Measurements from ENCODE around the gene PHF2. TPM values are rescaled to one million over a fixed set of nuclear protein-coding genes. Genes with fewer than 3 reads are reported as not detected.
"Not testable (repeated sequence)": the region's sequence is repeated elsewhere in the genome, so short reads cannot be mapped to it uniquely, and the experiment has no call there.

Gene PHF2
- total RNA-seq, 1 experiment from 2014 or later: 11.6 TPM

DNA sequence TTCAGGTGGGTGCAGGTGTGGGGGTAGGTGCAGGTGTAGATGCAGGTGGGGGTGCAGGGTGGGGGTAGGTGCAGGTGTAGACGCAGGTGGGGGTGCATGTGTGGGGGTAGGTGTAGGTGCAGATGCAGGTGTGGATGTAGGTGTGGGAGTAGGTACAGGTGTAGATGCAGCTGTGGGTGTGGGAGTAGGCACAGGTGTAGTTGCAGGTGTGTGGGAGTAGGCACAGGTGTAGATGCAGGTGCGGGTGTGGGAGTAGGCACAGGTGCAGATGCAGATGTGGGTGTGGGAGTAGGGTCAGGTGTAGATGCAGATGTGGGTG, 94.6 kb downstream of the PHF2 start:
- Mint-ChIP-seq H3K4me1 (no peaks in the 10 kb centered on the region), H3K27me3 (ENCODE audit: low read depth) (no peaks in the 10 kb centered on the region), H3K9me3 (no peaks in the 10 kb centered on the region), H3K36me3 (no peaks in the 10 kb centered on the region), H3K4me3 (no peak overlapping the region), H3K27ac (no peak overlapping the region)
- ATAC-seq: no peak
- POLR2A ChIA-PET: no interaction called here
- no peak for DNase-seq (ENCODE audit: low spot score)
- TF ChIP-seq, protein P1, sequence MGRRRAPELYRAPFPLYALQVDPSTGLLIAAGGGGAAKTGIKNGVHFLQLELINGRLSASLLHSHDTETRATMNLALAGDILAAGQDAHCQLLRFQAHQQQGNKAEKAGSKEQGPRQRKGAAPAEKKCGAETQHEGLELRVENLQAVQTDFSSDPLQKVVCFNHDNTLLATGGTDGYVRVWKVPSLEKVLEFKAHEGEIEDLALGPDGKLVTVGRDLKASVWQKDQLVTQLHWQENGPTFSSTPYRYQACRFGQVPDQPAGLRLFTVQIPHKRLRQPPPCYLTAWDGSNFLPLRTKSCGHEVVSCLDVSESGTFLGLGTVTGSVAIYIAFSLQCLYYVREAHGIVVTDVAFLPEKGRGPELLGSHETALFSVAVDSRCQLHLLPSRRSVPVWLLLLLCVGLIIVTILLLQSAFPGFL (CRISPR knock-in tag; IDR thresholded peaks at IDR 0.05; ENCODE audit: borderline replicate concordance): no peak
- TF ChIP-seq, protein P2, sequence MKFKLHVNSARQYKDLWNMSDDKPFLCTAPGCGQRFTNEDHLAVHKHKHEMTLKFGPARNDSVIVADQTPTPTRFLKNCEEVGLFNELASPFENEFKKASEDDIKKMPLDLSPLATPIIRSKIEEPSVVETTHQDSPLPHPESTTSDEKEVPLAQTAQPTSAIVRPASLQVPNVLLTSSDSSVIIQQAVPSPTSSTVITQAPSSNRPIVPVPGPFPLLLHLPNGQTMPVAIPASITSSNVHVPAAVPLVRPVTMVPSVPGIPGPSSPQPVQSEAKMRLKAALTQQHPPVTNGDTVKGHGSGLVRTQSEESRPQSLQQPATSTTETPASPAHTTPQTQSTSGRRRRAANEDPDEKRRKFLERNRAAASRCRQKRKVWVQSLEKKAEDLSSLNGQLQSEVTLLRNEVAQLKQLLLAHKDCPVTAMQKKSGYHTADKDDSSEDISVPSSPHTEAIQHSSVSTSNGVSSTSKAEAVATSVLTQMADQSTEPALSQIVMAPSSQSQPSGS (CRISPR knock-in tag; IDR thresholded peaks at IDR 0.05; ENCODE audit: borderline replicate concordance, low read depth): no peak
- no peak for TF ChIP-seq IRF2 (CRISPR knock-in tag; IDR thresholded peaks at IDR 0.05; ENCODE audit: borderline replicate concordance, low read depth)
- TF ChIP-seq, protein P3, sequence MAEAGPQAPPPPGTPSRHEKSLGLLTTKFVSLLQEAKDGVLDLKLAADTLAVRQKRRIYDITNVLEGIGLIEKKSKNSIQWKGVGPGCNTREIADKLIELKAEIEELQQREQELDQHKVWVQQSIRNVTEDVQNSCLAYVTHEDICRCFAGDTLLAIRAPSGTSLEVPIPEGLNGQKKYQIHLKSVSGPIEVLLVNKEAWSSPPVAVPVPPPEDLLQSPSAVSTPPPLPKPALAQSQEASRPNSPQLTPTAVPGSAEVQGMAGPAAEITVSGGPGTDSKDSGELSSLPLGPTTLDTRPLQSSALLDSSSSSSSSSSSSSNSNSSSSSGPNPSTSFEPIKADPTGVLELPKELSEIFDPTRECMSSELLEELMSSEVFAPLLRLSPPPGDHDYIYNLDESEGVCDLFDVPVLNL (CRISPR knock-in tag; IDR thresholded peaks at IDR 0.05; ENCODE audit: borderline replicate concordance, low read depth): no peak
- TF ChIP-seq, protein P4, sequence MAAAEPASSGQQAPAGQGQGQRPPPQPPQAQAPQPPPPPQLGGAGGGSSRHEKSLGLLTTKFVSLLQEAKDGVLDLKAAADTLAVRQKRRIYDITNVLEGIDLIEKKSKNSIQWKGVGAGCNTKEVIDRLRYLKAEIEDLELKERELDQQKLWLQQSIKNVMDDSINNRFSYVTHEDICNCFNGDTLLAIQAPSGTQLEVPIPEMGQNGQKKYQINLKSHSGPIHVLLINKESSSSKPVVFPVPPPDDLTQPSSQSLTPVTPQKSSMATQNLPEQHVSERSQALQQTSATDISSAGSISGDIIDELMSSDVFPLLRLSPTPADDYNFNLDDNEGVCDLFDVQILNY (CRISPR knock-in tag; IDR thresholded peaks at IDR 0.05): no peak
- CTCF ChIA-PET: no interaction called here

DNA sequence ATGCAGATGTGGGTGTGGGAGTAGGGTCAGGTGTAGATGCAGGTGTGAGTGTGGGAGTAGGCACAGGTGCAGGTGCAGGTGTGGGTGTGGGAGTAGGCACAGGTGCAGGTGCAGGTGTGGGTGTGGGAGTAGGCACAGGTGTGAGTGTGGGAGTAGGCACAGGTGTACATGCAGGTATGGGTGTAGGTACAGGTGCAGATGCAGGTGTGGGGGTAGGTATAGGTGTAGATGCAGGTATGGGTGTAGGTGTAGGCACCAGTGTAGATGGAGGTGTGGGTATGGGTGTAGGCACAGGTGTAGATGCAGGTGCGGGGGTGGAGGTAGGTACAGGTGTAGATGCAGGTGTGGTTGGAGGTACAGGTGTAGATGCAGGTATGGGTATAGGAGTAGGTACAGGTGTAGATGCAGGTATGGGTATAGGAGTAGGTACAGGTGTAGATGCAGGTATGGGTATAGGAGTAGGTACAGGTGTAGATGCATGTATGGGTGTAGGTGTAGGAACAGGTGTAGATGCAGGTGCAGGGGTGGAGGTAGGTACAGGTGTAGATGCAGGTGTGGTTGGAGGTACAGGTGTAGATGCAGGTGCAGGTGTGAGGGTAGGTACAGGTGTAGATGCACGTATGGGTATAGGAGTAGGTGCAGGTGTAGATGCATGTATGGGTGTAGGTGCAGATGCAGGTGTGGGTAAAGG, 96.1 kb downstream of the PHF2 start:
- ATAC-seq; POLR2A ChIA-PET; H3K9me3 Mint-ChIP-seq; CTCF ChIA-PET; H3K27ac Mint-ChIP-seq; DNase-seq (ENCODE audit: low spot score); H3K36me3 Mint-ChIP-seq; H3K27me3 Mint-ChIP-seq (ENCODE audit: low read depth); H3K4me3 Mint-ChIP-seq; H3K4me1 Mint-ChIP-seq: not testable (repeated sequence)

DNA sequence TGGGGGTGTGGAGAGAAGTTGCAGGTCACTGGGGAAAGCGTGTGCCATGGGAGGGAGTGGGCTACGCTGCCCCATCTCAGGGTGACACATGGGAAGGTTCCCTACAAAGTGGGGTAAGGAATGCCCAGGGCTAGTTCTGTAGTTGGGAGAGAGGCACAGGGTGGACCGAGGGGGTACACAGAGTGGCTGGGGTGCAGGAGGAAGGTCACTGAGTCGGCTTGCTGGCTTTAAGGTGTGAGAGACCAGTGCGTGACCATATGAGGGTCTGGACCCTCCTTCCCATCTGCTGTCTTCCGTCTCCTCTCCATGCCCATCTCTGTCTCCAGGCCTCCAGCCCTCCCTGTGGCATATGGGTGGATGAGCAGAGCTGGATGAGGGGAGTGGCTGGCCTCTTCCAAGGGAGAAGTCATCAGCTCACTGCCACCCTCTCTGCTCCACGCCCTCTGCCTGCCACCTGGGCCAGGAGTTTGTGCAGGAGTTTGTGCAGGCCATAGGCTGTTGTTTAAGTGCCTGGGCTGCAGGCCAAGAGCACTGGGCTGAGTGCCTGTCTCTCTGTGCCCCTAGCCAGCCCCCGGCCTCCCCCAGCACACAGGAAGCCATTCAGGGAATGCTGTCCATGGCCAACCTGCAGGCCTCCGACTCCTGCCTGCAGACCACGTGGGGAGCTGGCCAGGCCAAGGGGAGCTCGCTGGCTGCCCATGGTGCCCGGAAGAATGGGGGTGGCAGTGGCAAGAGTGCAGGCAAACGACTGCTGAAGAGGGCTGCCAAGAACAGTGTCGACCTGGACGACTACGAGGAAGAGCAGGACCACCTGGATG, 96.8 kb downstream of the PHF2 start:
- POLR2A ChIA-PET: no interaction called here
- CTCF ChIA-PET: no interaction called here
- no peak for TF ChIP-seq OVOL2 (CRISPR knock-in tag; IDR thresholded peaks at IDR 0.05; ENCODE audit: borderline replicate concordance)
- TF ChIP-seq ZBTB21 (CRISPR knock-in tag; IDR thresholded peaks at IDR 0.05; ENCODE audit: borderline replicate concordance): no peak
- TF ChIP-seq, protein P5, sequence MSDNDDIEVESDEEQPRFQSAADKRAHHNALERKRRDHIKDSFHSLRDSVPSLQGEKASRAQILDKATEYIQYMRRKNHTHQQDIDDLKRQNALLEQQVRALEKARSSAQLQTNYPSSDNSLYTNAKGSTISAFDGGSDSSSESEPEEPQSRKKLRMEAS (CRISPR knock-in tag; IDR thresholded peaks at IDR 0.05): no peak
- TF ChIP-seq NFYB (CRISPR knock-in tag; conservative IDR thresholded peaks at IDR 0.05; ENCODE audit: low read depth): no peak
- TF ChIP-seq, protein P6, sequence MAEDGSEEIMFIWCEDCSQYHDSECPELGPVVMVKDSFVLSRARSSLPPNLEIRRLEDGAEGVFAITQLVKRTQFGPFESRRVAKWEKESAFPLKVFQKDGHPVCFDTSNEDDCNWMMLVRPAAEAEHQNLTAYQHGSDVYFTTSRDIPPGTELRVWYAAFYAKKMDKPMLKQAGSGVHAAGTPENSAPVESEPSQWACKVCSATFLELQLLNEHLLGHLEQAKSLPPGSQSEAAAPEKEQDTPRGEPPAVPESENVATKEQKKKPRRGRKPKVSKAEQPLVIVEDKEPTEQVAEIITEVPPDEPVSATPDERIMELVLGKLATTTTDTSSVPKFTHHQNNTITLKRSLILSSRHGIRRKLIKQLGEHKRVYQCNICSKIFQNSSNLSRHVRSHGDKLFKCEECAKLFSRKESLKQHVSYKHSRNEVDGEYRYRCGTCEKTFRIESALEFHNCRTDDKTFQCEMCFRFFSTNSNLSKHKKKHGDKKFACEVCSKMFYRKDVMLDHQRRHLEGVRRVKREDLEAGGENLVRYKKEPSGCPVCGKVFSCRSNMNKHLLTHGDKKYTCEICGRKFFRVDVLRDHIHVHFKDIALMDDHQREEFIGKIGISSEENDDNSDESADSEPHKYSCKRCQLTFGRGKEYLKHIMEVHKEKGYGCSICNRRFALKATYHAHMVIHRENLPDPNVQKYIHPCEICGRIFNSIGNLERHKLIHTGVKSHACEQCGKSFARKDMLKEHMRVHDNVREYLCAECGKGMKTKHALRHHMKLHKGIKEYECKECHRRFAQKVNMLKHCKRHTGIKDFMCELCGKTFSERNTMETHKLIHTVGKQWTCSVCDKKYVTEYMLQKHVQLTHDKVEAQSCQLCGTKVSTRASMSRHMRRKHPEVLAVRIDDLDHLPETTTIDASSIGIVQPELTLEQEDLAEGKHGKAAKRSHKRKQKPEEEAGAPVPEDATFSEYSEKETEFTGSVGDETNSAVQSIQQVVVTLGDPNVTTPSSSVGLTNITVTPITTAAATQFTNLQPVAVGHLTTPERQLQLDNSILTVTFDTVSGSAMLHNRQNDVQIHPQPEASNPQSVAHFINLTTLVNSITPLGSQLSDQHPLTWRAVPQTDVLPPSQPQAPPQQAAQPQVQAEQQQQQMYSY (CRISPR knock-in tag; IDR thresholded peaks at IDR 0.05): no peak
- TF ChIP-seq RELA (CRISPR knock-in tag; IDR thresholded peaks at IDR 0.05; ENCODE audit: borderline replicate concordance): no peak
- TF ChIP-seq, protein P7, sequence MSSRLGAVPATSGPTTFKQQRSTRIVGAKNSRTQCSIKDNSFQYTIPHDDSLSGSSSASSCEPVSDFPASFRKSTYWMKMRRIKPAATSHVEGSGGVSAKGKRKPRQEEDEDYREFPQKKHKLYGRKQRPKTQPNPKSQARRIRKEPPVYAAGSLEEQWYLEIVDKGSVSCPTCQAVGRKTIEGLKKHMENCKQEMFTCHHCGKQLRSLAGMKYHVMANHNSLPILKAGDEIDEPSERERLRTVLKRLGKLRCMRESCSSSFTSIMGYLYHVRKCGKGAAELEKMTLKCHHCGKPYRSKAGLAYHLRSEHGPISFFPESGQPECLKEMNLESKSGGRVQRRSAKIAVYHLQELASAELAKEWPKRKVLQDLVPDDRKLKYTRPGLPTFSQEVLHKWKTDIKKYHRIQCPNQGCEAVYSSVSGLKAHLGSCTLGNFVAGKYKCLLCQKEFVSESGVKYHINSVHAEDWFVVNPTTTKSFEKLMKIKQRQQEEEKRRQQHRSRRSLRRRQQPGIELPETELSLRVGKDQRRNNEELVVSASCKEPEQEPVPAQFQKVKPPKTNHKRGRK (CRISPR knock-in tag; IDR thresholded peaks at IDR 0.05; ENCODE audit: borderline replicate concordance): no peak
- TF ChIP-seq, protein P8, sequence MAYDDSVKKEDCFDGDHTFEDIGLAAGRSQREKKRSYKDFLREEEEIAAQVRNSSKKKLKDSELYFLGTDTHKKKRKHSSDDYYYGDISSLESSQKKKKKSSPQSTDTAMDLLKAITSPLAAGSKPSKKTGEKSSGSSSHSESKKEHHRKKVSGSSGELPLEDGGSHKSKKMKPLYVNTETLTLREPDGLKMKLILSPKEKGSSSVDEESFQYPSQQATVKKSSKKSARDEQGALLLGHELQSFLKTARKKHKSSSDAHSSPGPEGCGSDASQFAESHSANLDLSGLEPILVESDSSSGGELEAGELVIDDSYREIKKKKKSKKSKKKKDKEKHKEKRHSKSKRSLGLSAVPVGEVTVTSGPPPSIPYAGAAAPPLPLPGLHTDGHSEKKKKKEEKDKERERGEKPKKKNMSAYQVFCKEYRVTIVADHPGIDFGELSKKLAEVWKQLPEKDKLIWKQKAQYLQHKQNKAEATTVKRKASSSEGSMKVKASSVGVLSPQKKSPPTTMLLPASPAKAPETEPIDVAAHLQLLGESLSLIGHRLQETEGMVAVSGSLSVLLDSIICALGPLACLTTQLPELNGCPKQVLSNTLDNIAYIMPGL (CRISPR knock-in tag; IDR thresholded peaks at IDR 0.05): no peak
- Mint-ChIP-seq H3K4me3 (no peak overlapping the region), H3K4me1 (no peaks in the 10 kb centered on the region), H3K36me3 (no peaks in the 10 kb centered on the region), H3K9me3 (no peaks in the 10 kb centered on the region), H3K27me3 (ENCODE audit: low read depth) (no peaks in the 10 kb centered on the region), H3K27ac (no peak overlapping the region)
- peak; percentile 5 for DNase-seq (ENCODE audit: low spot score)
- ATAC-seq: no peak
